Stimulated activated CD4-positive, alpha-beta T cell treated with anti-CD3 and anti-CD28 coated beads, TNF-alpha, amount 100 ng/mL, for 4 hours (primary cell): ENCODE measurements around the gene LDHD.
A peak's percentile ranks its signal among the peaks of the same experiment; 100 is the strongest.

Source experiments
- DNase-seq, 3 experiments: peaks; one replicate each; pipeline ENCODE4 v3.0.0-alpha.2; 2020; ENCODE audit warnings: low read depth in 3 of 3

LDHD gene

DNA sequence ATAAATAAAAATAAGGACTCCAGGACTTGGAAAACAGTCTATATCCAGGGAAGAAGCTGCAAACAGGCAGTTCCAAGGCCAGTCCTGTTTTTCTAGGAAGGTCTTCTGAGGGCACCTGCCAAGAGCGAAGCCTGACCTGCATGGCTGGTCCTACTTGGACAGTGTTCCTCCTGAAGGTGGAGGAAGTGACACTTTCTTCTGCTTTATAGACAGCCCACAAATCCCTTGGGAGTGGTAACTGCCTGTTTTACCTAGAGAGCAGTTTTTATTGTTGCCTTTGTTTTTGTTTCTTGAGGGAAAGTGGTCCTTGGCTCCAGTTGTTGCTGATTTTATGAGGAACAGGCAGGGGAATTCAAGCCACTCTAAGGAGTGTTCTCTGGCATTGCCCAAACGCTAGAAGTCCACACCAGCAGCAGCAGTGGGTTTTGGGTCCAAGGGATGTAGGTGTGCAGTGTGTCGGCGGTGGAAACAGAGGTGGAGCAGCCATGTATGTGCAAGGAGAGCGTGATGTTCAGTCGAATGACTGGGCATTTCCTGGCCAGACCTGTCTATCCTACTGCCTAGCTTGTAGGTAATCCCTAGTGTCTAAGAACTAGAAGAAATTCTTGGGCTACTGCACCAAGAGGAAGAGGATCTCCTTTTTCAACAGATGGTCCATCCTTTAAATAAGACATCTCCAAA lies 35.3 kb downstream of the LDHD start:
- DNase-seq, result no peak

- no peak for DNase-seq
These were observed 36.2 kb downstream of the LDHD start for GRCh38 chr16:75080205-75081029.

- no peak for DNase-seq
These were observed 37.1 kb downstream of the LDHD start for GRCh38 chr16:75079346-75079926.

GRCh38 chr16:75078886-75079285 lies 37.7 kb downstream of the LDHD start:
- no peak for DNase-seq

GRCh38 chr16:75075688-75076268 lies 40.8 kb downstream of the LDHD start:
- DNase-seq, result no peak

DNA sequence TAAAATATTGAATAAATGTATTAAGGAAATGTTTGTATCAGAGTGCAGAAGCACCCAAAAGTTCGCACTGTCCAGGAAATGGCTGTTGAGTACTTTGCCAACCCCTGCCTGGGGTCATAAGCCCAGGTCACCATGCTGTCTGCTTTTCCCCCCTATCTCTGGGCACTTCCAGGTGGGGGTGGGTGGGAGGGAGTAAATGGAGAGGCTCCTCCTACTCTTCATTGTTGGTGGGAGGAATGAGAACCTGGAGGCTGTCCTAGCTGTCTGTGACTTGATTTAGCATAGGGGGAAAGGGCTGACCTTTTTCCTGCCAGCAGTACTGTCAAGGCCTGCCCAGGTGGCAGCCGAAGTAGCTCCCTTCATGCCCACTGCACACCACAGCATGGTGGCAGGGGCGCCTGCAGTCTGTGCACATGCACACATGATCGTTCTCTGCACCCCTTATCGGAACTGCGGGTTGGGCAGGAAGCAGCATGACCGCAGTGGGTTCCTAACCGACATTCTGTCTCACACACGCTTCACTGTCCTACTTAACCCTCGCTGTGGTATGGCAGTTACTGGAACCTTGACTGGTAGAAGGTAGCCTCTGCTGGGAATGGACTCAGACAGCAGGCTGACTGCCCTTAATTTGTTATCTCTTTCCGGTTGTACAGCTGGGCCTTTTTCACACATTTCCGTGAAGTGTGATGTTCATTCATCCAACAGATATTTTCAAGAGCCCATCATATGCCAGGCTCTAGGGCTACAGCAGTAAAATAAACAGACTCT lies 41.5 kb downstream of the LDHD start:
- DNase-seq, result peak in 2 of 3 experiments; percentile 47 to 57

GRCh38 chr16:75074304-75074793 lies 42.2 kb downstream of the LDHD start:
- no peak for DNase-seq

DNA sequence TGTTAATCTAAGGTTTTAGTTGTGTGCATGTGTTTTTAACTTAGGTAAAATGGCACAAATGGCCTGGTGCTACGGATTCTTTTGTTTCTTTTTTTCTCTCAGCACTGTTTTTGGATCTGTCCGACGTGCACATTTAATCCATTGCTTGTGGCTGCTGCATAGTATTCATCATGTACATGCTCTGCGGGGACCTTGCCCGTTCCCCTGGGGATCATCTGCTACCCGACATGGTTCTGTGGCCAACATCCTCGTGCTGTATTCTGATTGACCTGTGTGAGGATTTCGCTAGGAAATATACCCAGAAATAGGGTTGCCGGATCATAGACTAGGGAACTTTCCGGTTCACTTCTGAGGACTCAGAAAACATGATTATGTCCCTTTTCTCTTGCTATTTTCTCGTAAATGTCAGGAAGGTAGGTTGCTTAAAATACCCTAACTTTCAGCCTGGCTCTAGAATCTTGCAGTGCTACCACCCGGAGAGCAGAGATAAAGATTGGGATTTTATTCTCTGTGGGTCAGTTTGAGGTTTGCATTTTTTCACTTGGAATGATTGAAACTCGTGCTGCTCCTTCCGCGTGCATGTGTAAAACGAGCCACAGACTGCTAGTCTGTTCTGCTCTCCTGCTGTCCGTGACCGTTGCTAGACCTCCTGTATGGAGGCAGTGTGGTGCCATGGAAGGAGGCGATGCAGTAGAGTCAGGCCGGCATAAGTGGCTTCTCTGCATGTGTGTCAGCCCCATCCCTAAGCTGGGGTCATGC lies 42.9 kb downstream of the LDHD start:
- no peak for DNase-seq

GRCh38 chr16:75072239-75072947 lies 44.2 kb downstream of the LDHD start:
- DNase-seq, result no peak

DNA sequence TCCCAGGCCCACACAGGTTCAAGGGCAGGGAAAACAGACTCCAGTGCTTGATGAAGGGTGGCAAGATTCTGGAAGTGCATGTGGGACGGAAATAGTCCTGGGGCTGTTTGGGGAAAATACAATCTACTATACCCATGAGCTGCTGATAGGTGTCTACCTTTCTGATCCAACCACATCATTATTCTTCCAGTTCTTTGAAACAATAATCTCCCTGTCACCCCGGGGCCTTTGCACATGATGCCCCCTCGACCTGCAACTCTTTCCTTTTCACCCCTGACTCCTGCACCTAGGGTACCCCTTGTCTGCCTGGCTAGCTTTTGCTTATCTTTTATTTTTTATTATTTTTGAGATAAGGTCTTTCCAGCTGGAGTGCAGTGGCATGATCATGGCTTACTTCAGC lies 45.0 kb downstream of the LDHD start:
- DNase-seq, result no peak

DNA sequence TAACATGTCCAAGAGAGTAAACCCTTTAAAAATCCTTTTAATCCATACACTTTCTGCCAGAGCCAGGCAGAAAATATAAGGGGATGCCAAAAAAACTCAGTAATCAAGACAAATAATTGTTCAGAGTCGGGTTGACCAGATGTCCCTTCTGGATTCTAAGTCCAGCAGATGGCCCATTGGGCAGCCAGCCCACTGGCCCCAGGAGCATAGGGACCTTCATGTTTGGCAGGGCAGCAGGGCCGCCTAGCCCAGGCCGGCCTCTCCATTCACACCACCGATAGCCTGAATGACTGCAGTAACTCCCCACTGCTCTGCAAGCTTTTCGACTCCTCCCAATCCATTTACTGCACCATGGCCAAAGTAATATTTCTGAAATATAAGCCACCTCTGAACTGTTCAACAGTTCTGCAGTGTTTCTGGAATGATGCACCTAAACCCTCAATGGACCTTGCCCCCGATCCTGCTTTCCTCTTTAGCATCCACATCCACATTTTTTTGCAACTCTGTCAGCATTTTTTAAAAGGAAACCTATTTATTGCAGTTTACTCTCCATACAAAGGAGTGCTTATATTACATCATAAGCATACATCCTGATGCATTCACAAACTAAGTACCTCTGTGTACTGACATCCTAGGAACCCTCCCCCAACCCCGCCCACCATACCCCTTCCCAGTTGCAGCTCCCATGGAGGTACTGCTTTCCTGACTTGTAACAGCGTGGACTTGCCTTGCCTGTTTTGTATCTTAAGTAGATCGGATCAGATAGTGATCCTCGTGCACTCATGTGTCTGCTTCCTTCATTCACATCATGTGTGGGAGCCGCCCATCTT lies 46.4 kb downstream of the LDHD start:
- DNase-seq, result no peak

DNA sequence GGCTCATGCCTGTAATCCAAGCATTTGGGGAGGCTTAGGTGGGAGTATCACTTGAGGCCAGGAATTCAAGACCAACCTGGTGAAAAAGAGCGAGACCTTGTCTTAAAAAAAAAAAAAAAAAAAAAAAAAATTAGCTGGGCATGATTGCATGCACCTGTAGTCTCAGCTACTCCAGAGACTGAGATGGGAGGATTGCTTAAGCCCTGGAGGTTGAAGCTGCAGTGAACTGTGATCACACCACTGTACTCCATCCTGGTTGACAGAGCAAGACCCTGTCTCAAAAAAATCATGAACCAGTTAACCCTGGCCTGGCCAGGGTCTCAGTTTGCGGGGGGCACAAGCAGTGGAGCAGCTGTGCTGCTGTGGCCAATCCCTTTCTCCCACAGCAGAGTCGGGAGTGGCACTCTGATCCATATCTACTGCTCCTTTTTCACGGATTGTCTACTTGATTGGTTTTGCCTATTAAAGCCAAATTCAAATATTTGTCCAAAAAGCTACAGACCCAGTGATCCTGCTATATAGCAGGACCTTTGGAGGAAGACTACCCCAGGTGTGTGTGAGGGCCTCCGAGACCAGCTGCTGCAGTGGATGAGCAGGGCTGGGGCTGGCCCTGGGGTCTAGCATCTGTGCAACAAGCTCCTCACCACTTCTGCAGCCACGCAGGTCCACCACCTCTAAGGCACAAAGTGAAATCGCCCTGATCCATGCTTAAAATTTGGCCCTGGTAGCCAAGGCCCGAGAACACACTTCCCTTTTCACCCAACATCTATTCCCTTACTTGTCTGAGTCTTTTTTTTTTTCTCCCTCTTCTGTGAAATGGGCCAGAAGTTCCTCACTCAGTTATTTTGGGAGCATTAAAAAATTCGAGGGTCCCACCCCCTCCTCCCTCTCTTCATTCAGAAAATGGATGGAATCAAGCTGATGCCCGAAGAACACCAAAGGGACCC lies 48.2 kb downstream of the LDHD start:
- no peak for DNase-seq

DNA sequence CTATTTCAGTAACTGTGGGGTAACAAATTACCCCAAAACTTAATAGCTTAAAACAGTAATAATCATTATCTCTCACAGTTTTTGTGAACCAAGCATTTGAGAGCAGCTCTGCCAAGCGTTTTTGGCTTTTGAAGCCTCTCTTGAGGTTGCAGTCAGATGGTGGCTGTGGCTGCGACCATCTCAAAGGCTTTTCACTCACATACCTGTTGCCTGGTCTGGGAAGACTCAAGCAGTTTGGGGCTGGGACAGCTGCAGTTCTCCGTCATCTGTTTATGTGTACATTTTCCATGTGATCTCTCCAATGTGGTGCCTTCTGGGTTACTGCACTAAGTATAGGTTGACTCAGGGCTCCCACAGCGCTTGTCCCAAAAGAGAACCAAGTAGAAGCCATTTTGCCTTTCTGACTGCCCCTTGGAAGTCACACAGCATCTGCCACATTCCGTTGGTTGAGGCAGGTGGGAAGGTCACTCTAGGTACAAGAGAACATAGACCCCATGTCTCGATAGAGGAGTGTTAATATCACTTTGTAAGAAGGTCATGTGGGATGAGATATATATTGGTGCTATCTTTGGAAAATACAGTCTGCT lies 49.6 kb downstream of the LDHD start:
- DNase-seq, result no peak

- DNase-seq, result no peak
These were observed 50.9 kb downstream of the LDHD start for GRCh38 chr16:75065521-75066149.

DNA sequence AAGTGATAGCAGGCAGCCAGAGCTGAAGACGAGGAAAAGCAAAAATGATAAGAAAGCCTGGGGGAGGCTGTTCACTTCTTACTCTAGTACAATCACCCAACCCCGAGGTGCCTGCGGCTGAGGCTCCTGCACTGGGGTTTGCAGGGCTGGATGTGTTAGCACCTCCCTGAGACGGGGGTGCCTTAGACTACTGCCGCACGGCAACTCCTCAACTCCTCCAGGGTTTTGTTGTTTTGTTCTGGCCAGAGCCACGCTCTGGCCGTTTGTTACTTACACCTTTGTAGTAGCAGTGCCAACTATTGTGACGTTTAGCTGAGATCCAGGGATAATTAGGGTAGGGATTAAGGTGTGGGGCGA lies 51.5 kb downstream of the LDHD start:
- DNase-seq, result no peak

GRCh38 chr16:75064403-75065148 lies 52.0 kb downstream of the LDHD start:
- DNase-seq, result no peak
